DMS153 treated with DMSO at 0.1 percent for 48 hours (cell line): Measurements from ENCODE around the gene CYP27C1.
A peak's percentile ranks its signal among the peaks of the same experiment; 100 is the strongest.
"Not testable (repeated sequence)": the region's sequence is repeated elsewhere in the genome, so short reads cannot be mapped to it uniquely, and the experiment has no call there.

Experiments
- DNase-seq: peaks from one replicate; lab custom pipeline; 2025; ENCODE audit not compliant: unreplicated experiment; lab: John Stamatoyannopoulos, UW

Gene CYP27C1

GRCh38 chr2:127225186-127225960, 5.3 kb upstream of the CYP27C1 start:
- DNase-seq = no peak

- DNase-seq = not testable (repeated sequence)
Measured at GRCh38 chr2:127224135-127224534, 4.0 kb upstream of the CYP27C1 start.

DNA sequence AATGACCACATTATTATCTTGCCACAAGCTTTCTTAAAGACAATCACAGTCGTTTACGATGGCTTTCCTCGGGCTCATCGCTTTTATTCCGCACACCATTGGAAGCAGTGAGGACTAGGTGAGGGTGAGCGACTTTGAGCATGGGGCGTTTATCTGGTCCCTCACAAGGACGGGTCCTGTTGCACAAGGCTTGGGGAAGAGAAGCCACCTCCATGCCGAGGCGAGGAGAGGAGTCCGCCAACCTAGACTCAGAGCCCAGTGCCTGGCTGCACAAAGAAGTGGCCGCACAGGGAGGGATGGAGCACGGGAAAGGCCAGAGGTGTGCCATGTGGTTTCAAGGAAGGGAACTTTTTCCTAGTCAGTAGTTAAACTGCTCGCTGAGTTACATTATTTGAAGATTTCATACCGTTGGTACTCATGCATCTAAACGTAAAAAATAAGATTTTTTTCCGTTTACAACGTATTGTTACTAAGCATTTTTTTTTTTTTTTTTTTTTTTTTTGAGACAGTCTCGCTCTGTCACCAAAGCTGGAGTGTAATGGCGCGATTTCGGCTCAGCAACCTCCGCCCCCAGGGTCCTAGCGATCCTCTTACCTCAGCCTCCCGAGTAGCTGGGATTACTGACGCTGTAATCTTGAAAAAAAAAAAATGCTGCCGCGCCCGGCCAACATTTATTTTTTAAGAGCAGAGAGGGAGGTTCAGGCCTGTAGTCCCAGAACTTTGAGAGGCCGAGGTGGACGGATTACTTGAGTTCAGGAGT, 849 bp upstream of the CYP27C1 start:
- no peak for DNase-seq

- no peak for DNase-seq
Measured at GRCh38 chr2:127219171-127220070, 678 bp downstream of the CYP27C1 start.

- DNase-seq = no peak
Measured at GRCh38 chr2:127218812-127219170, 1.3 kb downstream of the CYP27C1 start.

DNA sequence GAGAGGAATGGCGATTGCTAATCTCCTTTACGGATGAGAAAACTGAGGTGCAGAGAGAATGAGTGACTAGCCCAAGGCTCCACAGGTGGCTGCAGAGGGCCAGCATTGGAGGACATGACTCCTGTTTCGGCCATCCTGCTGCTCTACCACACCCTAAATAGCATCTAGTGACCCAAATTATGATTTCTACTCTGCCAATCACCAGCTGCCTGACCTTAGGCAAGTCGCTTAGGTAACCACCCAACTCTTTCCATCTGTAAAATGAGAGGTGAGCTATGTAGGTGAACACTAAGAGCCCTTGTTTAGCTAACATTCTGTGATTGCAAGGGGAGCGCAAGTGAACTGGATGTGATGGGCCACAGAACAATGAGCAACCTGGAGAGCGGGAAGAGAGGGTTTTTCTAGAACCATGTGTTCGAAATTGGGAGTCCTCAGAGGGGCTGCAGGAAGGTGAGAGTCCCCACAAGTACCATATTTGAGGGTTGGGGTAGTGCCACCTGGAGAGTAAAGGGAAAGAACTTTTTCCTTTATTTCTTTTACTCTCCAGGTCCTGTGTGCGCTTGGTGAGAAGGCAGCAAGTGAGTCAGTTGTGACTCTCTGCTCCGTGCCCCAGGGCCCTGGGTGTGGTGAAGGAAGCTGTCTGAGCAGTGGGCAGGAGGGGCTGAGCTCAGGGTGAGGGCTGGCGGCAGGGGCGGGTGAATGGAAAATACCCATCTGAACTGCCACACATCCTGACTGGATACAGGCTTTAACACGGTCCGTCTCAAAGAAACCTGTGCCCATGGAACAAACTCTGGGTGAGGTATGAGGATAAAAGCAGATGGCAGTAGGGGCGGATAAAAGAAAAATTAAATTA, 2.4 kb downstream of the CYP27C1 start:
- no peak for DNase-seq

- DNase-seq = no peak
Measured at GRCh38 chr2:127216593-127216992, 3.5 kb downstream of the CYP27C1 start.

- DNase-seq = no peak
Measured at GRCh38 chr2:127216095-127216494, 4.0 kb downstream of the CYP27C1 start.

- not testable (repeated sequence) for DNase-seq
Measured at GRCh38 chr2:127214201-127214600, 5.9 kb downstream of the CYP27C1 start.

DNA sequence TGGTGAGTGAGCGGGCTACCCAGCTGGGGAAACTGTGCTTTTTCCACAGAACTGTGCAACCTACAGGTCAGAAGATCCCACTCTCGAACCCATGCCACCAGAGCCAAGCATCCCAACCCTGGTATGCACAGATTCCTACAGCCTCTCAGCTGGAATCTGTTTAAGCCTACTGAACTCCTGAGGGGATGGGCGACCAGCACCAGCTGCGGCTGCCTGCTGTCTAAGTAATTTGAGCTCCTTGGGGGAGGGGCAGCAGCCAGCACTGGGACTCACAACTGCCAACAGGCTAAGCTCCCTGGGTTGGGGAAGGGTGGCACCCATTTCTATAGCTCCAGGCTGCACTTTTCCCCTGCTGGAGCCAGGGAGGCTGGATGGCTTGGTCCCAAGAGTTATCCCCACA, 11.8 kb downstream of the CYP27C1 start:
- DNase-seq = peak; percentile 40

DNA sequence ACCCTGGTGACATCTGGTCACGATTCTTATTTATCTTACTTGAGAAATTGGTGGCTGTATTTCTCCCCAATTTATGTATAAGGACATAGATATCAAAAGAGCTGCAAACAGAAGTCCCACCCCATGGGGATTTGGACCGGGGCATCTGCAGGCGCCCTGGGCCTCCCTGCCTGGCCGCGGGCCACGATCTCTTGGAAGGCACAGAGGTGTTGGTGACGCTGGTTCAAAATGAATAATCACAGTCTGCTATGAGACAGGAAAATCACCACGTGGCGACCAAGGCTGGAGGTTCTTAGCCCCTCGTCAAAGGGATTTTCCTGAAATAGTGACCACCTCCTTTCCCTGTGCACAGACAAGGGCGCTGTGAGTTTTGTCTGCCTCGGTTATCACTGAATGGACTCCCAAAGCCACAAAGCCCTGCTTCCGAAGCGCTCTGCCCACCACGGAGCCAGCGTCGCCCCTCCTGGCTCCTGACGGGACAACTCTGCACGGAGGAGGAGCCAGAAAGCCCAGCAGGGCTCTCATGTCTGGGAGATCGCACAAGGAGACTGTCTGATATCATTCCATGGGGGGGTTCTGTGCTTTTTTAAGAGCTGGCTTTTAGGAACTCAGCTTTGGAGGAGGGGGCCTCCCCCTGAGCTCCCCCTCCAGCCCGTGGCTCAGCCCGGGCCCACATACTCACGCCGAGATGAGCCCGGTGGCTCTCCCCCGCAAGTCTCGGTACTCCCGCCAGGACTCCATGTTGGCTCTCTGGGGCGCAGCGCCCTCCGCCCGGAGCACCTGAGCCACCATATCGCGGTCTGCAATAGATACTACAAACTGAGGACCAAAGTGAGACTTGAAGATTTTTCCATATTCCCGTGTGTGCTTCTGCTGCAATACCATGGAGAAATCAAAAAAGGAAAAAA, 14.6 kb downstream of the CYP27C1 start:
- no peak for DNase-seq

DNA sequence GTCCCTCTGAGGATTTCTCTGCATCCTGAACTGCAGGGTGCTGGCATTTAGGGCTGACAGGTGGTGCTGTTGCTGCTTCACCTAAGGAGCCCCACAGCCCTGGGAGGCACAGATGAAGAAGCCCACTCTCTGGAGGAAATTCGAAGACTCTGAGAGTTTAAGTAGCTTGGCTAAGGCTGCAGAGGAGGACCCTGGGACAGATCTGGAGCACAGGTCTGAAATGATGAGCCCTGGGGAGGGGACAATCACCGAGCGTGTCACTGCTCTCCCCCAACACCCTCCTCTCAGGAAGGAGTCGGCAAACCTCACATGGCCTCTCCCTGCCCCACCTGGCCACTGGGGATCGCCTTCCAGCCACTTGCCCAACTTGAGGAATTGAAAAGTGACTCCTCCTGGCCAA, 18.6 kb downstream of the CYP27C1 start:
- no peak for DNase-seq

- DNase-seq = no peak
Measured at GRCh38 chr2:127200962-127201361, 19.1 kb downstream of the CYP27C1 start.

DNA sequence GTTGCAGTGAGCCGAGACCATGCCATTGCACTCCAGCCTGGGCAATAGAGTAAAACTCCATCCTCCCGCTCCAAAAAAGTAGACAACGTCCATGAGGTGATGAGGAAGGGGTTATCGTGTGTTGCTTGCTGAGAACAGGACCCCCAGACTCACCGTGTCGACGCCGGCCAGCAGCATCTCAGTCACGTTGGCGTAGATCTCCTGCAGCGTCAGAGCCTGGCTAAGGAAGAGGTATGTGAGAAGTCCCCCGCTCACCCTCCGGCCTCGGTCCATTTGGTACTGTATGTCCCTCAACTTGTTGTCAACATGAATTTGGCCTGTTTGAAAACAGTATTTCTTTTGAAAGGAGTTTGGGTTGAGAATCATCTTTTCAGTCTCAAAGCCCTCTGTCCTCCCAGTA, 20.9 kb downstream of the CYP27C1 start:
- no peak for DNase-seq

- DNase-seq = peak; percentile 57
Measured at GRCh38 chr2:127197475-127198385, 22.4 kb downstream of the CYP27C1 start.

- peak; percentile 25 for DNase-seq
Measured at GRCh38 chr2:127196998-127197397, 23.1 kb downstream of the CYP27C1 start.

DNA sequence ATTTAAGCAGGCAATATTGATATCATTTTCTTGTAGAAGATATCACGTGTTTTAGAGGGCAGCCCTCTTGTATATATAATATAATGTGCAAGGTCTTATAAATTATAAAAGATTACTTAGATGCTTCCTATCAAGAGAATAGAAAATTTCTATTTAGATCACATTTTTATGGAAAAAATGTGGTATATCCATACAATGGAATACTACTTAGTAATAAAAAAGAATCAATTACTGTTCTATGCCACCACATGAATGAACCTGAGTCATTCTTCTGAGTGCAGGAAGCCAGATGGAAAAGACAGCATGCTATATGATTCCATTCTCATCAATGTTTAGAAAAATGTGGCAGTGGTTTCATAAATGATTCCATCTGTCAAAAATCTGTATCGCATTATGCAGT, 23.6 kb downstream of the CYP27C1 start:
- no peak for DNase-seq
